WTC11 (cell line): ENCODE data around the gene PAF1. TPM values are rescaled to one million over a fixed set of nuclear protein-coding genes. Genes with fewer than 3 reads are reported as not detected.

Source experiments
- ATAC-seq: fragments of 200-7000 bp; cut with Tn5 transposase; 2 replicates; pipeline ENCODE4 v1.10.0; 2021; ENCODE audit warnings: mild to moderate bottlenecking, moderate library complexity
- CTCF ChIA-PET: fragments of 300-600 bp; sonication (Branson Sonifier 250); formaldehyde crosslinking; loops from one replicate; lab custom pipeline; 2021; ENCODE audit warnings: antibody characterized with exemption; lab: Charles Lee
- POLR2A ChIA-PET: fragments of 350-600 bp; sonication (Branson Sonifier 250); formaldehyde crosslinking; loops from one replicate; lab custom pipeline; 2021; ENCODE audit warnings: antibody characterized with exemption; lab: Charles Lee
- DNase-seq: peaks from one replicate; pipeline ENCODE4 v3.0.0; 2021; ENCODE audit warnings: low spot score
- H3K27ac Mint-ChIP-seq: 2 replicates; pipeline ENCODE4 v1.8.0; 2021; ENCODE audit warnings: mixed read lengths
- H3K27me3 Mint-ChIP-seq: 2 replicates; pipeline ENCODE4 v1.8.0; 2021; ENCODE audit warnings: low read depth, mild to moderate bottlenecking, moderate library complexity, mixed read lengths
- H3K36me3 Mint-ChIP-seq: 2 replicates; pipeline ENCODE4 v1.8.0; 2021; ENCODE audit warnings: mixed read lengths
- H3K4me1 Mint-ChIP-seq: 2 replicates; pipeline ENCODE4 v1.8.0; 2022; ENCODE audit warnings: mixed read lengths
- H3K4me3 Mint-ChIP-seq: 2 replicates; pipeline ENCODE4 v1.8.0; 2021; ENCODE audit warnings: mild to moderate bottlenecking, moderate library complexity, mixed read lengths
- H3K9me3 Mint-ChIP-seq: 2 replicates; pipeline ENCODE4 v1.8.0; 2021; ENCODE audit warnings: mixed read lengths
- GRHL2 ChIP-seq: fragments of 250-450 bp; sonication (Bioruptor Pico); IDR thresholded peaks from 2 replicates; pipeline ENCODE4 v1.8.0; 2022; ENCODE audit warnings: mild to moderate bottlenecking, moderate library complexity; ENCODE audit not compliant: insufficient replicate concordance, severe bottlenecking
- GTF2I ChIP-seq: fragments of 250-450 bp; sonication (Bioruptor Pico); conservative IDR thresholded peaks from 2 replicates; pipeline ENCODE4 v1.4.0; 2021; ENCODE audit warnings: mild to moderate bottlenecking
- HMGA2 ChIP-seq: fragments of 250-450 bp; sonication (Bioruptor Pico); IDR thresholded peaks from 2 replicates; pipeline ENCODE4 v1.4.0; 2021; ENCODE audit warnings: mild to moderate bottlenecking, moderate library complexity
- NR2C2 ChIP-seq: sonication (generic); formaldehyde crosslinking; IDR thresholded peaks from 2 replicates; pipeline ENCODE4 v1.8.0; 2022; ENCODE audit warnings: mild to moderate bottlenecking, missing genetic modification reagents
- TEAD4 ChIP-seq: sonication (generic); formaldehyde crosslinking; IDR thresholded peaks from 2 replicates; pipeline ENCODE4 v1.8.0; 2022; ENCODE audit warnings: mild to moderate bottlenecking, missing genetic modification reagents
- TP53 ChIP-seq: sonication (generic); formaldehyde crosslinking; IDR thresholded peaks from 2 replicates; pipeline ENCODE4 v1.8.1; 2023; ENCODE audit warnings: mild to moderate bottlenecking, missing genetic modification reagents
- ZNF232 ChIP-seq: sonication (generic); formaldehyde crosslinking; IDR thresholded peaks from 2 replicates; pipeline ENCODE4 v1.8.0; 2022; ENCODE audit warnings: mild to moderate bottlenecking, missing genetic modification reagents
- ZNF423 ChIP-seq: fragments of 250-450 bp; sonication (Bioruptor Pico); IDR thresholded peaks from 2 replicates; pipeline ENCODE4 v2.1.2; 2022; ENCODE audit warnings: mild to moderate bottlenecking, moderate library complexity
- total RNA-seq: library from RNA; stranded (reverse); gene quantifications from 3 replicates; pipeline ENCODE4 v1.2.3, GENCODE V29; 2021
- TF ChIP-seq, protein P1 (sequence below): fragments of 200-600 bp; IDR thresholded peaks from 2 replicates; pipeline ENCODE4 v1.8.0; 2022; ENCODE audit warnings: antibody characterized with exemption
- TF ChIP-seq, protein P2 (sequence below): sonication (generic); formaldehyde crosslinking; IDR thresholded peaks from 2 replicates; pipeline ENCODE4 v1.8.1; 2023; ENCODE audit warnings: mild to moderate bottlenecking, missing genetic modification reagents
- TF ChIP-seq, protein P3 (sequence below): fragments of 250-450 bp; sonication (Bioruptor Pico); IDR thresholded peaks from 2 replicates; pipeline ENCODE4 v1.9.0; 2021; ENCODE audit warnings: mild to moderate bottlenecking, borderline replicate concordance
- TF ChIP-seq, protein P4 (sequence below): sonication (generic); formaldehyde crosslinking; IDR thresholded peaks from 2 replicates; pipeline ENCODE4 v1.8.0; 2023; ENCODE audit warnings: missing genetic modification reagents
- TF ChIP-seq, protein P5 (sequence below): sonication (generic); formaldehyde crosslinking; IDR thresholded peaks from 2 replicates; pipeline ENCODE4 v1.8.1; 2022; ENCODE audit warnings: mild to moderate bottlenecking, missing genetic modification reagents, moderate library complexity, borderline replicate concordance
- TF ChIP-seq, protein P6 (sequence below): fragments of 250-450 bp; sonication (Bioruptor Pico); IDR thresholded peaks from 2 replicates; pipeline ENCODE4 v2.1.2; 2022; ENCODE audit warnings: mild to moderate bottlenecking, moderate library complexity
- TF ChIP-seq, protein P7 (sequence below): sonication (generic); formaldehyde crosslinking; IDR thresholded peaks from 2 replicates; pipeline ENCODE4 v1.8.1; 2023; ENCODE audit warnings: mild to moderate bottlenecking, missing genetic modification reagents, borderline replicate concordance
- TF ChIP-seq, protein P8 (sequence below): sonication (generic); formaldehyde crosslinking; IDR thresholded peaks from 2 replicates; pipeline ENCODE4 v1.8.1; 2022; ENCODE audit warnings: missing genetic modification reagents, borderline replicate concordance
- TF ChIP-seq, protein P9 (sequence below): sonication (generic); formaldehyde crosslinking; IDR thresholded peaks from 2 replicates; pipeline ENCODE4 v1.8.1; 2023; ENCODE audit warnings: mild to moderate bottlenecking, missing genetic modification reagents

Gene PAF1
- total RNA-seq, 1 experiment from 2014 or later, result 27.8 TPM

DNA sequence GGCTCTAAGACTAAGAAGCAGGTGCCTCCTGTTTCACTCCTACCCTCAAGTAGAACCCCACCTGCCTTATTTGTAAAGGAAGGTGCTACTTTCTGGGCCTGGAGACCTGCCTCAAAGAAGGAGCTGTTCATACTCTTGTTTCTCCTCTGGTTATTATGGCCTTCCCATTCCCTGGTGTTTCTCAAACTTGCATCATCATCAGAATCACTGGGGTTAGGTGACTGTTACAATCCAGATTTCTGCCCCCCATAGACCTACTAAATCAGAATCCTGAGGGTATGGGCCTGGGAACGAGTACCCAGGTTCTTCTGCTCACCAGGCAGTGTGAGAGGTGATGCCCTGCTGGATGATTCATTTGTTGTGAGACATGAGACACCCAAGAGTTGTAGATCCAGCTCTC is 30.3 kb downstream of the PAF1 start:
- no peak overlapping the region for H3K27ac Mint-ChIP-seq
- no peaks in the 10 kb centered on the region for H3K9me3 Mint-ChIP-seq
- ATAC-seq (no peak), DNase-seq (no peak)
- H3K27me3 Mint-ChIP-seq, result no peaks in the 10 kb centered on the region
- POLR2A ChIA-PET, result no interaction called here
- H3K36me3 Mint-ChIP-seq, result peaks cover 68% of the 10 kb centered on the region
- no peak overlapping the region for H3K4me3 Mint-ChIP-seq
- H3K4me1 Mint-ChIP-seq, result no peaks in the 10 kb centered on the region
- TF ChIP-seq HMGA2 (CRISPR knock-in tag), result no peak
- no peak for TF ChIP-seq ZNF232 (CRISPR knock-in tag)
- TF ChIP-seq, protein P1, sequence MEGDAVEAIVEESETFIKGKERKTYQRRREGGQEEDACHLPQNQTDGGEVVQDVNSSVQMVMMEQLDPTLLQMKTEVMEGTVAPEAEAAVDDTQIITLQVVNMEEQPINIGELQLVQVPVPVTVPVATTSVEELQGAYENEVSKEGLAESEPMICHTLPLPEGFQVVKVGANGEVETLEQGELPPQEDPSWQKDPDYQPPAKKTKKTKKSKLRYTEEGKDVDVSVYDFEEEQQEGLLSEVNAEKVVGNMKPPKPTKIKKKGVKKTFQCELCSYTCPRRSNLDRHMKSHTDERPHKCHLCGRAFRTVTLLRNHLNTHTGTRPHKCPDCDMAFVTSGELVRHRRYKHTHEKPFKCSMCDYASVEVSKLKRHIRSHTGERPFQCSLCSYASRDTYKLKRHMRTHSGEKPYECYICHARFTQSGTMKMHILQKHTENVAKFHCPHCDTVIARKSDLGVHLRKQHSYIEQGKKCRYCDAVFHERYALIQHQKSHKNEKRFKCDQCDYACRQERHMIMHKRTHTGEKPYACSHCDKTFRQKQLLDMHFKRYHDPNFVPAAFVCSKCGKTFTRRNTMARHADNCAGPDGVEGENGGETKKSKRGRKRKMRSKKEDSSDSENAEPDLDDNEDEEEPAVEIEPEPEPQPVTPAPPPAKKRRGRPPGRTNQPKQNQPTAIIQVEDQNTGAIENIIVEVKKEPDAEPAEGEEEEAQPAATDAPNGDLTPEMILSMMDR, result no peak
- TF ChIP-seq, protein P2, sequence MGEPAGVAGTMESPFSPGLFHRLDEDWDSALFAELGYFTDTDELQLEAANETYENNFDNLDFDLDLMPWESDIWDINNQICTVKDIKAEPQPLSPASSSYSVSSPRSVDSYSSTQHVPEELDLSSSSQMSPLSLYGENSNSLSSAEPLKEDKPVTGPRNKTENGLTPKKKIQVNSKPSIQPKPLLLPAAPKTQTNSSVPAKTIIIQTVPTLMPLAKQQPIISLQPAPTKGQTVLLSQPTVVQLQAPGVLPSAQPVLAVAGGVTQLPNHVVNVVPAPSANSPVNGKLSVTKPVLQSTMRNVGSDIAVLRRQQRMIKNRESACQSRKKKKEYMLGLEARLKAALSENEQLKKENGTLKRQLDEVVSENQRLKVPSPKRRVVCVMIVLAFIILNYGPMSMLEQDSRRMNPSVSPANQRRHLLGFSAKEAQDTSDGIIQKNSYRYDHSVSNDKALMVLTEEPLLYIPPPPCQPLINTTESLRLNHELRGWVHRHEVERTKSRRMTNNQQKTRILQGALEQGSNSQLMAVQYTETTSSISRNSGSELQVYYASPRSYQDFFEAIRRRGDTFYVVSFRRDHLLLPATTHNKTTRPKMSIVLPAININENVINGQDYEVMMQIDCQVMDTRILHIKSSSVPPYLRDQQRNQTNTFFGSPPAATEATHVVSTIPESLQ, result no peak
- TF ChIP-seq, protein P3, sequence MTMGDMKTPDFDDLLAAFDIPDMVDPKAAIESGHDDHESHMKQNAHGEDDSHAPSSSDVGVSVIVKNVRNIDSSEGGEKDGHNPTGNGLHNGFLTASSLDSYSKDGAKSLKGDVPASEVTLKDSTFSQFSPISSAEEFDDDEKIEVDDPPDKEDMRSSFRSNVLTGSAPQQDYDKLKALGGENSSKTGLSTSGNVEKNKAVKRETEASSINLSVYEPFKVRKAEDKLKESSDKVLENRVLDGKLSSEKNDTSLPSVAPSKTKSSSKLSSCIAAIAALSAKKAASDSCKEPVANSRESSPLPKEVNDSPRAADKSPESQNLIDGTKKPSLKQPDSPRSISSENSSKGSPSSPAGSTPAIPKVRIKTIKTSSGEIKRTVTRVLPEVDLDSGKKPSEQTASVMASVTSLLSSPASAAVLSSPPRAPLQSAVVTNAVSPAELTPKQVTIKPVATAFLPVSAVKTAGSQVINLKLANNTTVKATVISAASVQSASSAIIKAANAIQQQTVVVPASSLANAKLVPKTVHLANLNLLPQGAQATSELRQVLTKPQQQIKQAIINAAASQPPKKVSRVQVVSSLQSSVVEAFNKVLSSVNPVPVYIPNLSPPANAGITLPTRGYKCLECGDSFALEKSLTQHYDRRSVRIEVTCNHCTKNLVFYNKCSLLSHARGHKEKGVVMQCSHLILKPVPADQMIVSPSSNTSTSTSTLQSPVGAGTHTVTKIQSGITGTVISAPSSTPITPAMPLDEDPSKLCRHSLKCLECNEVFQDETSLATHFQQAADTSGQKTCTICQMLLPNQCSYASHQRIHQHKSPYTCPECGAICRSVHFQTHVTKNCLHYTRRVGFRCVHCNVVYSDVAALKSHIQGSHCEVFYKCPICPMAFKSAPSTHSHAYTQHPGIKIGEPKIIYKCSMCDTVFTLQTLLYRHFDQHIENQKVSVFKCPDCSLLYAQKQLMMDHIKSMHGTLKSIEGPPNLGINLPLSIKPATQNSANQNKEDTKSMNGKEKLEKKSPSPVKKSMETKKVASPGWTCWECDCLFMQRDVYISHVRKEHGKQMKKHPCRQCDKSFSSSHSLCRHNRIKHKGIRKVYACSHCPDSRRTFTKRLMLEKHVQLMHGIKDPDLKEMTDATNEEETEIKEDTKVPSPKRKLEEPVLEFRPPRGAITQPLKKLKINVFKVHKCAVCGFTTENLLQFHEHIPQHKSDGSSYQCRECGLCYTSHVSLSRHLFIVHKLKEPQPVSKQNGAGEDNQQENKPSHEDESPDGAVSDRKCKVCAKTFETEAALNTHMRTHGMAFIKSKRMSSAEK (CRISPR knock-in tag), result no peak
- TF ChIP-seq, protein P4, sequence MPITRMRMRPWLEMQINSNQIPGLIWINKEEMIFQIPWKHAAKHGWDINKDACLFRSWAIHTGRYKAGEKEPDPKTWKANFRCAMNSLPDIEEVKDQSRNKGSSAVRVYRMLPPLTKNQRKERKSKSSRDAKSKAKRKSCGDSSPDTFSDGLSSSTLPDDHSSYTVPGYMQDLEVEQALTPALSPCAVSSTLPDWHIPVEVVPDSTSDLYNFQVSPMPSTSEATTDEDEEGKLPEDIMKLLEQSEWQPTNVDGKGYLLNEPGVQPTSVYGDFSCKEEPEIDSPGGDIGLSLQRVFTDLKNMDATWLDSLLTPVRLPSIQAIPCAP (CRISPR knock-in tag), result no peak
- no peak for TF ChIP-seq NR2C2
- TF ChIP-seq, protein P5, sequence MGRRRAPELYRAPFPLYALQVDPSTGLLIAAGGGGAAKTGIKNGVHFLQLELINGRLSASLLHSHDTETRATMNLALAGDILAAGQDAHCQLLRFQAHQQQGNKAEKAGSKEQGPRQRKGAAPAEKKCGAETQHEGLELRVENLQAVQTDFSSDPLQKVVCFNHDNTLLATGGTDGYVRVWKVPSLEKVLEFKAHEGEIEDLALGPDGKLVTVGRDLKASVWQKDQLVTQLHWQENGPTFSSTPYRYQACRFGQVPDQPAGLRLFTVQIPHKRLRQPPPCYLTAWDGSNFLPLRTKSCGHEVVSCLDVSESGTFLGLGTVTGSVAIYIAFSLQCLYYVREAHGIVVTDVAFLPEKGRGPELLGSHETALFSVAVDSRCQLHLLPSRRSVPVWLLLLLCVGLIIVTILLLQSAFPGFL (CRISPR knock-in tag), result no peak
- no peak for TF ChIP-seq TP53 (CRISPR knock-in tag)
- no peak for TF ChIP-seq TEAD4
- TF ChIP-seq GRHL2, result no peak
- no peak for TF ChIP-seq GTF2I (CRISPR knock-in tag)
- CTCF ChIA-PET, result no interaction called here

DNA sequence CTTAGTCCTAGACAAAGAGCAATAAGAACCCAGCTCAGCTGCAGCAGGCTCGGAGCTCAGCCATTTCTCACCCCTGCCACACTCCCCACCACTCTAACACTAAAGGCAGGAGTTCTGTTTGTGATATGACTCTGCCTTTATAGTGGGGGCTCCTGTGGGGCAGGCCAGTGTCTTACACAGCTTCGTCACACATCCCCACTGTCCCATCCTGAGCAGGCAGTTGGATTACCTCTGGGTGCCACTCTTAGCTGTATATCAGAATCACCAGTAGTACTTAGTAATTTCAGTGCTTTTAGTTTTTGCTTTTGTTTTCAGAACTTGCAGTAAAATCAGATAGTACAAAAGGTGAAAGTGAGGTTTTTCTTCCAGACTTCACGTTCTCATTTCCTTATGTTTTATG is 31.9 kb downstream of the PAF1 start:
- H3K27ac Mint-ChIP-seq, result no peak overlapping the region
- no peak overlapping the region for H3K4me3 Mint-ChIP-seq
- no peaks in the 10 kb centered on the region for H3K27me3 Mint-ChIP-seq
- ChIA-PET POLR2A (no interaction called here), CTCF (interaction anchor here (0.5 kb wide), 1 partner anchor 852 kb away, joined by 3 read pairs; no protein-coding TSS in a partner anchor)
- H3K4me1 Mint-ChIP-seq, result no peaks in the 10 kb centered on the region
- ATAC-seq (no peak), DNase-seq (no peak)
- H3K9me3 Mint-ChIP-seq, result no peaks in the 10 kb centered on the region
- H3K36me3 Mint-ChIP-seq, result peaks cover 75% of the 10 kb centered on the region
- TF ChIP-seq, protein P6, sequence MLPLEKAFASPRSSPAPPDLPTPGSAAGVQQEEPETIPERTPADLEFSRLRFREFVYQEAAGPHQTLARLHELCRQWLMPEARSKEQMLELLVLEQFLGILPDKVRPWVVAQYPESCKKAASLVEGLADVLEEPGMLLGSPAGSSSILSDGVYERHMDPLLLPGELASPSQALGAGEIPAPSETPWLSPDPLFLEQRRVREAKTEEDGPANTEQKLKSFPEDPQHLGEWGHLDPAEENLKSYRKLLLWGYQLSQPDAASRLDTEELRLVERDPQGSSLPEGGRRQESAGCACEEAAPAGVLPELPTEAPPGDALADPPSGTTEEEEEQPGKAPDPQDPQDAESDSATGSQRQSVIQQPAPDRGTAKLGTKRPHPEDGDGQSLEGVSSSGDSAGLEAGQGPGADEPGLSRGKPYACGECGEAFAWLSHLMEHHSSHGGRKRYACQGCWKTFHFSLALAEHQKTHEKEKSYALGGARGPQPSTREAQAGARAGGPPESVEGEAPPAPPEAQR, result no peak
- TF ChIP-seq ZNF423, result no peak
- TF ChIP-seq, protein P7, sequence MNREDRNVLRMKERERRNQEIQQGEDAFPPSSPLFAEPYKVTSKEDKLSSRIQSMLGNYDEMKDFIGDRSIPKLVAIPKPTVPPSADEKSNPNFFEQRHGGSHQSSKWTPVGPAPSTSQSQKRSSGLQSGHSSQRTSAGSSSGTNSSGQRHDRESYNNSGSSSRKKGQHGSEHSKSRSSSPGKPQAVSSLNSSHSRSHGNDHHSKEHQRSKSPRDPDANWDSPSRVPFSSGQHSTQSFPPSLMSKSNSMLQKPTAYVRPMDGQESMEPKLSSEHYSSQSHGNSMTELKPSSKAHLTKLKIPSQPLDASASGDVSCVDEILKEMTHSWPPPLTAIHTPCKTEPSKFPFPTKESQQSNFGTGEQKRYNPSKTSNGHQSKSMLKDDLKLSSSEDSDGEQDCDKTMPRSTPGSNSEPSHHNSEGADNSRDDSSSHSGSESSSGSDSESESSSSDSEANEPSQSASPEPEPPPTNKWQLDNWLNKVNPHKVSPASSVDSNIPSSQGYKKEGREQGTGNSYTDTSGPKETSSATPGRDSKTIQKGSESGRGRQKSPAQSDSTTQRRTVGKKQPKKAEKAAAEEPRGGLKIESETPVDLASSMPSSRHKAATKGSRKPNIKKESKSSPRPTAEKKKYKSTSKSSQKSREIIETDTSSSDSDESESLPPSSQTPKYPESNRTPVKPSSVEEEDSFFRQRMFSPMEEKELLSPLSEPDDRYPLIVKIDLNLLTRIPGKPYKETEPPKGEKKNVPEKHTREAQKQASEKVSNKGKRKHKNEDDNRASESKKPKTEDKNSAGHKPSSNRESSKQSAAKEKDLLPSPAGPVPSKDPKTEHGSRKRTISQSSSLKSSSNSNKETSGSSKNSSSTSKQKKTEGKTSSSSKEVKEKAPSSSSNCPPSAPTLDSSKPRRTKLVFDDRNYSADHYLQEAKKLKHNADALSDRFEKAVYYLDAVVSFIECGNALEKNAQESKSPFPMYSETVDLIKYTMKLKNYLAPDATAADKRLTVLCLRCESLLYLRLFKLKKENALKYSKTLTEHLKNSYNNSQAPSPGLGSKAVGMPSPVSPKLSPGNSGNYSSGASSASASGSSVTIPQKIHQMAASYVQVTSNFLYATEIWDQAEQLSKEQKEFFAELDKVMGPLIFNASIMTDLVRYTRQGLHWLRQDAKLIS (CRISPR knock-in tag), result no peak
- TF ChIP-seq, protein P8, sequence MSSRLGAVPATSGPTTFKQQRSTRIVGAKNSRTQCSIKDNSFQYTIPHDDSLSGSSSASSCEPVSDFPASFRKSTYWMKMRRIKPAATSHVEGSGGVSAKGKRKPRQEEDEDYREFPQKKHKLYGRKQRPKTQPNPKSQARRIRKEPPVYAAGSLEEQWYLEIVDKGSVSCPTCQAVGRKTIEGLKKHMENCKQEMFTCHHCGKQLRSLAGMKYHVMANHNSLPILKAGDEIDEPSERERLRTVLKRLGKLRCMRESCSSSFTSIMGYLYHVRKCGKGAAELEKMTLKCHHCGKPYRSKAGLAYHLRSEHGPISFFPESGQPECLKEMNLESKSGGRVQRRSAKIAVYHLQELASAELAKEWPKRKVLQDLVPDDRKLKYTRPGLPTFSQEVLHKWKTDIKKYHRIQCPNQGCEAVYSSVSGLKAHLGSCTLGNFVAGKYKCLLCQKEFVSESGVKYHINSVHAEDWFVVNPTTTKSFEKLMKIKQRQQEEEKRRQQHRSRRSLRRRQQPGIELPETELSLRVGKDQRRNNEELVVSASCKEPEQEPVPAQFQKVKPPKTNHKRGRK (CRISPR knock-in tag), result no peak
- TF ChIP-seq, protein P9, sequence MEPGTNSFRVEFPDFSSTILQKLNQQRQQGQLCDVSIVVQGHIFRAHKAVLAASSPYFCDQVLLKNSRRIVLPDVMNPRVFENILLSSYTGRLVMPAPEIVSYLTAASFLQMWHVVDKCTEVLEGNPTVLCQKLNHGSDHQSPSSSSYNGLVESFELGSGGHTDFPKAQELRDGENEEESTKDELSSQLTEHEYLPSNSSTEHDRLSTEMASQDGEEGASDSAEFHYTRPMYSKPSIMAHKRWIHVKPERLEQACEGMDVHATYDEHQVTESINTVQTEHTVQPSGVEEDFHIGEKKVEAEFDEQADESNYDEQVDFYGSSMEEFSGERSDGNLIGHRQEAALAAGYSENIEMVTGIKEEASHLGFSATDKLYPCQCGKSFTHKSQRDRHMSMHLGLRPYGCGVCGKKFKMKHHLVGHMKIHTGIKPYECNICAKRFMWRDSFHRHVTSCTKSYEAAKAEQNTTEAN, result no peak
